Lower leg skin (tissue), 4 donors: ENCODE measurements around the gene ARIH1. TPM values are rescaled to one million over a fixed set of nuclear protein-coding genes. Genes with fewer than 3 reads are reported as not detected.
"Not testable (repeated sequence)": the region's sequence is repeated elsewhere in the genome, so short reads cannot be mapped to it uniquely, and the experiment has no call there.

ENCODE experiments used
- DNase-seq, 2 donors: peaks; one replicate each; pipeline ENCODE4 v3.0.0-alpha.2; 2019; ENCODE audit warnings: low spot score in 2 of 2
- H3K4me3 ChIP-seq: fragments of 200-600 bp; sonication (generic); 2 replicates; pipeline ENCODE4 v1.5.1; 2017; ENCODE audit warnings: mild to moderate bottlenecking, low read depth; ENCODE audit not compliant: poor library complexity, severe bottlenecking
- POLR2A ChIP-seq, 2 donors: fragments of 450-650 bp; IDR thresholded peaks; one replicate each; pipeline ENCODE4 v1.6.1; 2016 to 2017; ENCODE audit warnings: antibody characterized with exemption in 2 of 2, mild to moderate bottlenecking in 1 of 2, moderate library complexity in 1 of 2
- WGBS, 2 donors: methylation state at CpG; one replicate each; pipeline ENCODE4 v1.1.5; 2018; 5-methylcytosine and 5-hydroxymethylcytosine counted together
- intact Hi-C: fragments of 100-400 bp; cut with DNase I; formaldehyde crosslinking; loops from one replicate; pipeline ENCODE4 v1.15.0; 2023; ENCODE audit warnings: low total_unique reads
- total RNA-seq, 4 donors: library from RNA; depleted of rRNA; stranded (reverse); fragments of >200 nt; gene quantifications; one replicate each; pipeline ENCODE4 v1.1.0, GENCODE V29; 2016
- TF ChIP-seq, protein P1 (sequence below), 3 donors: fragments of 450-650 bp; IDR thresholded peaks; one replicate each; pipeline ENCODE4 v1.5.1; 2016; ENCODE audit warnings: antibody characterized with exemption in 3 of 3, mild to moderate bottlenecking in 3 of 3, moderate library complexity in 2 of 3

The ARIH1 gene, protein sequence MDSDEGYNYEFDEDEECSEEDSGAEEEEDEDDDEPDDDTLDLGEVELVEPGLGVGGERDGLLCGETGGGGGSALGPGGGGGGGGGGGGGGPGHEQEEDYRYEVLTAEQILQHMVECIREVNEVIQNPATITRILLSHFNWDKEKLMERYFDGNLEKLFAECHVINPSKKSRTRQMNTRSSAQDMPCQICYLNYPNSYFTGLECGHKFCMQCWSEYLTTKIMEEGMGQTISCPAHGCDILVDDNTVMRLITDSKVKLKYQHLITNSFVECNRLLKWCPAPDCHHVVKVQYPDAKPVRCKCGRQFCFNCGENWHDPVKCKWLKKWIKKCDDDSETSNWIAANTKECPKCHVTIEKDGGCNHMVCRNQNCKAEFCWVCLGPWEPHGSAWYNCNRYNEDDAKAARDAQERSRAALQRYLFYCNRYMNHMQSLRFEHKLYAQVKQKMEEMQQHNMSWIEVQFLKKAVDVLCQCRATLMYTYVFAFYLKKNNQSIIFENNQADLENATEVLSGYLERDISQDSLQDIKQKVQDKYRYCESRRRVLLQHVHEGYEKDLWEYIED
- total RNA-seq = 100 to 1,000 TPM in 3 of 4 donors, 10 to 100 TPM in 1; 71.8 to 126 (median 114) TPM

DNA sequence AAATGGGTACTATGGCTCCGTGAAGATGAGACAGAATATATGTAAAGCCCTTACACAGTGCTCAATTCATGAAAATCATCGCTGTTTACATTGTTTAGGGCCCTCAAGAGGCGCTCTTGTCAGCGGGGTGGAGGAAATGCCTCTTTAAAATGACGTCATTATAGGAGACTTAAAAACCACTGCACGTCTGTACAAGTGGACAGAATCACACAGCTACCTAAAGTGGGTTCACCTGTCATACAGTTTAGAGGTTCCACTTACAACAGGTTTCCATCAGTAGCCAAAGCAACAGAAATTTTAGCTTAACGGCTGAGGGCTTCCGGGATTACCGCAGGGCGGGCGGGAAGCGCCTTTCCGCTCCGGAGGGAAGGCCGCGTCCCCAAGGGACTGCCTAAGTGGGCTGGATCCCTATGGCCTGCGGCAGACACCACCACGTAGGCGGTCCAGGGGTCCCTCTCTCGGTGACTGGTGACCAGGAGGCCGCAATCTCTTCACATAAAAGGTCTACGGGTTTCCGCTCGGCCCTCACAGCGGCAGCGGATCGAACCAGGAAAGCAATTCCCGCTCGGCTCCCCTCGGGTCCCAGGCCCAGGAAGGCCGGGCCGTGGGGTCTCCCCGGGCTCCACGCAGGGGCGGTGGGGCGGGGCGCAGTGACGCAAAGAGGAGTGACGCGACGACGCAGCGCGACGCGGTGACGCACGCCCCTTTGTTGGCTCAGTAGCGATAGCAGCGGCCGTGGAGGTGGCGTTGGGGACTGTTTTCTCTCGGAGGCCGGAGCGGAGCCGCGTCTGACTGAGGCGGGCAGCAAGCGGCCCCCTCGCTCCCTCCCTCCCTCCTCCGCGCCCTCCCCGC is at the start of gene ARIH1:
Gene ARIH1, plus strand, starts transcription at position 717 of the 852 bp plus-strand sequence. CDS start 310 bp downstream, outside the sequence.
- intact Hi-C loops = no loop called here
- peak in 1 of 2 donors; percentile 94 for TF ChIP-seq POLR2A (IDR thresholded peaks at IDR 0.05)
- TF ChIP-seq, protein P1, sequence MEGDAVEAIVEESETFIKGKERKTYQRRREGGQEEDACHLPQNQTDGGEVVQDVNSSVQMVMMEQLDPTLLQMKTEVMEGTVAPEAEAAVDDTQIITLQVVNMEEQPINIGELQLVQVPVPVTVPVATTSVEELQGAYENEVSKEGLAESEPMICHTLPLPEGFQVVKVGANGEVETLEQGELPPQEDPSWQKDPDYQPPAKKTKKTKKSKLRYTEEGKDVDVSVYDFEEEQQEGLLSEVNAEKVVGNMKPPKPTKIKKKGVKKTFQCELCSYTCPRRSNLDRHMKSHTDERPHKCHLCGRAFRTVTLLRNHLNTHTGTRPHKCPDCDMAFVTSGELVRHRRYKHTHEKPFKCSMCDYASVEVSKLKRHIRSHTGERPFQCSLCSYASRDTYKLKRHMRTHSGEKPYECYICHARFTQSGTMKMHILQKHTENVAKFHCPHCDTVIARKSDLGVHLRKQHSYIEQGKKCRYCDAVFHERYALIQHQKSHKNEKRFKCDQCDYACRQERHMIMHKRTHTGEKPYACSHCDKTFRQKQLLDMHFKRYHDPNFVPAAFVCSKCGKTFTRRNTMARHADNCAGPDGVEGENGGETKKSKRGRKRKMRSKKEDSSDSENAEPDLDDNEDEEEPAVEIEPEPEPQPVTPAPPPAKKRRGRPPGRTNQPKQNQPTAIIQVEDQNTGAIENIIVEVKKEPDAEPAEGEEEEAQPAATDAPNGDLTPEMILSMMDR (IDR thresholded peaks at IDR 0.05) = no peak
- 0% methylated on average over 41 to 62 of the region's 63 CpGs for WGBS, 2 donors
- peak within 1 kb of the TSS; percentile 97 for H3K4me3 ChIP-seq
- DNase-seq = peak; percentile 95 to 99

DNA sequence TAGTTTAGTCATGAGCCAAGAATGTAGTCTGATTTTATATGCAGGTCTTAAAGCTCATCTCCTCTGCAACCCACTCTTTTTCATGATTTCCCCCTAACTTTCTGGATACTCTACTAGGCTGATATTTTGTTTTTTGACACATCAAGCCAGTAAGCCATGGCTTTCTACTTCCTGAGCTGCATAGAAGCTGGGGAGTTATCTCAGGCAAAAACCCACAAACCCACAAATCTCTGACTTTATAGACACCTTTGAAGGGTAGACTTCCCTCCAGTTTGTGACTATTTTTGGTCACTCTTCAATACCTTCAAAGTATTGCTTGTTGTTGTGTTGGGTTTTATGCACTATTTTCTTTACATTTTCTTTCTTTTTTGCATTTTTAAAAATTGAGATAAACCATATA is 47.4 kb upstream of the ARIH1 start:
- no peak for DNase-seq
- intact Hi-C loops = no loop called here
- TF ChIP-seq POLR2A (IDR thresholded peaks at IDR 0.05) = no peak
- TF ChIP-seq, protein P1 (IDR thresholded peaks at IDR 0.05) = no peak
- H3K4me3 ChIP-seq = no peak overlapping the region

DNA sequence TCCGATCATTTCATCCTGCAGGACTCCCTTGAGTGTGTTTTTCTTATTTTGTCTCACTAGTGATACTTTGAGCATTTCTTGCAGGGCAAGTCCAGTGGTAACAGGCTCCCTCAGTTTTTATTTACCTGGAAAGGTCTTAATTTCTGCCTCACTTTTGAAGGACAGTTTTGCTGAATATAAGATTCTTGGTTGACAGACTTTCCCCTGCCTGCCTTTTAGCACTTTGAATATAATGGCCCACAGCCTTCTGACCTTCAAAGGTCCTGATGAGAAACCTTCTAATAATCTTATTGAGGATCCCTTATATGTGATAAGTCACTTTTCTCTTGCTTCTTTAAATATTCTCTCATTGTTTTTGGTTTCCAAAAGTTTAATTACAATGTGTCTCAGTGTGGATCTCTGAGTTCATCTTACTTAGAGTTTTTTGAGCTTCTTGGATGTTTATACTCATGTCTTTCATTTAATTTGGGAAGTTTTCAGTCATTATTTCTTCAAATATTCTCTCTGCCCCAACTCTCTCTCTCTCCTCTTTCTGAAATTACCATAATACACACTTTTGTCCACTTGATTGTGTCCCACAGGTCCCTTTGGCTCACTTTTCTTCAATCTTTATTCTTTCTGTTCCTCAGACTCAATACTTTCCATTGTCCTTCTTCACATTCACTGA is 36.3 kb upstream of the ARIH1 start:
- TF ChIP-seq, protein P1 (IDR thresholded peaks at IDR 0.05) = no peak
- TF ChIP-seq POLR2A (IDR thresholded peaks at IDR 0.05) = no peak
- H3K4me3 ChIP-seq = no peak overlapping the region
- 92 to 94% methylated on average over 1 of the region's 1 CpG for WGBS, 2 donors
- intact Hi-C loops = no loop called here
- DNase-seq = no peak

DNA sequence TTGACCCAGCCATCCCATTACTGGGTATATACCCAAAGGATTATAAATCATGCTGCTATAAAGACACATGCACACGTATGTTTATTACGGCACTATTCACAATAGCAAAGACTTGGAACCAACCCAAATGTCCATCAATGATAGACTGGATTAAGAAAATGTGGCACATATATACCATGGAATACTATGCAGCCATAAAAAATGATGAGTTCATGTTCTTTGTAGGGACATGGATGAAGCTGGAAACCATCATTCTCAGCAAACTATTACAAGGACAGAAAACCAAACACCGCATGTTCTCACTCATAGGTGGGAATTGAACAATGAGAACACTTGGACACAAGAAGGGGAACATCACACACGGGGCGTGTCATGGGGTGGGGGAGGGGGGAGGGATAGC is 31.3 kb upstream of the ARIH1 start:
- intact Hi-C loops, DNase-seq, H3K4me3 ChIP-seq: not testable (repeated sequence)
- WGBS, 2 donors = 92 to 93% methylated on average over 5 of the region's 5 CpGs

DNA sequence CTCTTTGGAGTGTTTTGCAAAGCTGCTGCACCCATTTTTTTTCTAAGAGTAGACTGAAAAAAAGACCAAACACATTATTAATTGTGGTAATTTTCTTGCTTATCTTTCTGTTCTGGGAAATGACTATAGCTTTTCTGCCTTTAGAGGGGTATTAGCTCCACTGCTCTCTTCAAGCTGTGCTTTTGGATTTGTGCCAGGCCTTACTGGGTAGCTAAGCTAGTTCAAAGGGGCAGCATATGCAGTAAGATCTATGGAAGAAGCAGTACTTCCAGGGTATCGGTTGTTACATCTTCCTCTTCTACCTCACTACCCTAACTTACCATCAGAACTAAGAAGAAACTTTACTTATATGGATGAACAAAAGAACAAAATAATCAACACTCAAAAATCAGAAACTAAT is 28.7 kb upstream of the ARIH1 start:
- intact Hi-C loops = no loop called here
- no peak for TF ChIP-seq POLR2A (IDR thresholded peaks at IDR 0.05)
- TF ChIP-seq, protein P1 (IDR thresholded peaks at IDR 0.05) = no peak
- no peak for DNase-seq
- no peak overlapping the region for H3K4me3 ChIP-seq
- WGBS, 2 donors = 65 to 76% methylated on average over 1 of the region's 1 CpG
